ENCODE data around the gene PADI2.

PADI2 gene

GRCh38 chr1:17119076-17119772 is at the start of gene PADI2:
Gene PADI2 (minus strand): TSS chr1:17119451. CDS start chr1:17119371, 80 bp downstream.
- peak; percentile 24 for DNase-seq (ENCODE audit: low spot score)

DNA sequence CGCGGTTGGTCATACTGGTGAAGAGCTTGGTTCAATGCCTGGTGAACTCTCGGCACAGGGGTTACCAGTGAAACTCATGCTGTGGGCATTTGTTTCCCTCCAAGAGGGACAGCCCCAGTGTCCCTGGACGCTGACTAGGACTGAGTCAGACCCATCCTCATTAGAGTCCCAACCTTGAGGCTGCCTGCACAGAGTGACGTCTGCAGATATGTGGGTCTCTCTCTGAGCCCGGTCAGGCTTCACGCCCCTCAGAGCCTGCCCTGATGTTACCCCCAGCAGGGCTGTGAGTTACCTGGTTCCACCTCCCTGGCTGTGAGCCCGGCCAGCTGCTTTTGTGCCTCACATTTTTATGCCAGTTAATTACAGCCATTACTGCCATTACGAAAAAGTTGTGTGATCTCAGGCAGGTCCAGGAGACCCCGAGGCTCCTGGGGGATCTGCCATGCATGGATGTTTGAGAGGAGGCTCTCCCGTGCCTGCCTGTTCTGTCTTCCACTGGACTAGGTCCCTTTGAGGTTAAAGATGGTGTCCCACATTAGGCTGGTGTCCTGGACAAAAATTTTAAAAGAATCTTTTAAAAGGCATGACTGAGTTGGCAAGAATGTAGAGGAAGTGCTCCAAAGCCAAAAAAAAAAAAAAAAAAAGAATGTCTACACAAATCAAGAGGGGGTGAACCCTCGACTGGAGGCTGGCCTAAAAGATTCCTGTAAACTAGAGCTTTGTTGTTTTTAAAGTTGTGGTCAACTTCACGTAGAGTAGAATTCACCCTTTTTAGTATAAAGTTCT is 49.0 kb upstream of the PADI2 start:
- DNase-seq (ENCODE audit: low spot score) = no peak

GRCh38 chr1:17167786-17168090 is 48.5 kb upstream of the PADI2 start:
- no peak for DNase-seq (ENCODE audit: low spot score)

DNA sequence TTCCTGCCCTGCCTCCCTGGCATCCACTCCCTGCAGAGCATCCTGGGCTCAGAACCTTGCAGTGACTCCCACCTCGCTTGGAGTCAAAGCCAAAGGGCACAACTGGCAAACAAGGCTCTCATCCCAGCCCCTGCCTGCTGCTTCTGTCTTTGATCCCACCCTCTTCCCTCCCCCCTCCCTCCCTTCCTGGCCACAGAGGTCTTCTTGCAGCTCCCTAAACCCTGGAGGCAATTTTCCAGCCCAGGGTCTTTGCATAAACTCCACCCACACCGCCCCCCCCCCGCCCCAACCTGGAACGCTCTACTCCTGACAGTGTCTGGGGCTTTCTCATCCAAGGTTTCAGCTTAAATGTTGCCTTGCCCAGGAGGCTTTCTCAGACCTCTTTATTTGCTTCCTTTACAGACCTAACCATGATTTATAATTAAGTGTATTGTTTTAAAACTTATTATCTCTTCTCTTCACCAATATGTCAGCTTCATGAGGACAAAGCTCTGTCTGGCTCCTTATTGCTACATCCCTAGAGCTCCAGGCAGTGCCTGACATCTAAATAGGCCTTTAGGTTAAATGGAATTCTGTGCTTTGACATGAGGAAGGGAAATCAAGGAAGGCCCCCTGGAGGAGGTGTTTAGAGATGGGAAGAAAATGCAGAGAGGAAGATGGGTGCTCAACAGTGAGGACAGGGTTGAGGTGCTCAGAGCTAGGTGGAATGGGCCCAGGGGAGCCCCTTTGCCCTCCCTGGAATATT is 48.0 kb upstream of the PADI2 start:
- DNase-seq (ENCODE audit: low spot score) = no peak

DNA sequence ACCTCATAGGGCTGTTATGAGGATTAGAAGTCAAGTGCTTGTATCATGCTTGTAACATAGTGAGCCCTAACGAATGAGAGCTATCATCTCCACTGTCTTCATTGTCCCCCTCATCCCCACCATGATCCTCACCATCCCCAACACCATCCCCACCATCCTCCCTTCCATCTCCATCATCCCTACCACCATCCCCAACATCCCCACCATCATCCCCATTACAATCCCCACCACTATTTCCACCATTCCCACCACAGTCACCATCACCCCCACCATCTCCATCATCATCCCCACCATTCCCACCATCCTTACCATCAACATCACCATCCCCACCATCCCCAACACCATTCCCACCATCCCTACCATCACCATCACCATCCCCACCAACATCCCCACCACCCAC is 46.6 kb upstream of the PADI2 start:
- DNase-seq (ENCODE audit: low spot score) = no peak

DNA sequence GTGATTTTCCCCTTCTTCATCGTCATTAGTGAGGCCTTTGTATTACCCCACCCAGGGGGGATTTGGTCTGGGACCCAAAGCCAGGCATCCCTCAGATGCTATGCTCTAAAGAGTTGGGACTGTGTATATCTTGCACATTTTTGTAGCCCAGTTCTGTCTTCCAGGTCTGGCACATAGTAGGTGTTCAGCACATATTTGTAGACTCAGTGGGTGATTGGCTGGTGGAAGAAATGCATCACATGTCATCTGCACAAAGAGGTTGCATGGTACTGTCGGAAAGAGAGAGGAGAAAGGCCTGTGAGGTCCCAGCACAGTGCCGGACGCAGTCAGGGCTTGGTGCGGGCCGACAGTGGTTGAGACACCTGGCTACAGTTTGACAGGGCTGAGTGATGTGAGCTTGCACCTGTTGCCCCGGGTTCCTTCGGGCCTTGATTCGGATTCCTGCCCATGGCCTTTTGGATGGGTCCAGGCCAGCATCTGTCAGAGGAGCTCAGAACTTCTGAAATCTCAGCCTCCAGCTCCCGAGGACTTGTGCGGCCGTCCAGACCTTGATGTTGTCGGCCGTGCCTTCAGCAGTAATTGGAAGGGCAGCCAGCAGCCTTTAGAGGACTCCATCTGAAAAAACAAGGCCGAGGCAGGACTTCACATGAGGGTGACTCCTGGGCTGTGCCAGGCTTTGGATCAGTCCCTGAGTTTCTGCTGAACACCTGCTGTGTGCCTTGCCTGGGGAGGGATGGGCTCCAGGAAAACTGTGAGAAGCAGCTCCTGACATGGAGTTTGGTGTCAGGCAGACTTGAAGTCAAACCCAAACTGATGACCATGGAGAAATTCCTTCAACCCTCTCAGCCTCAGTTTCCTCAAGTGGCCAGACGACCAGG is 44.8 kb upstream of the PADI2 start:
- DNase-seq (ENCODE audit: low spot score) = no peak

- no peak for DNase-seq (ENCODE audit: low spot score)
These were observed 44.1 kb upstream of the PADI2 start for GRCh38 chr1:17163371-17163770.

- DNase-seq (ENCODE audit: low spot score) = no peak
These were observed 43.7 kb upstream of the PADI2 start for GRCh38 chr1:17162941-17163340.

DNA sequence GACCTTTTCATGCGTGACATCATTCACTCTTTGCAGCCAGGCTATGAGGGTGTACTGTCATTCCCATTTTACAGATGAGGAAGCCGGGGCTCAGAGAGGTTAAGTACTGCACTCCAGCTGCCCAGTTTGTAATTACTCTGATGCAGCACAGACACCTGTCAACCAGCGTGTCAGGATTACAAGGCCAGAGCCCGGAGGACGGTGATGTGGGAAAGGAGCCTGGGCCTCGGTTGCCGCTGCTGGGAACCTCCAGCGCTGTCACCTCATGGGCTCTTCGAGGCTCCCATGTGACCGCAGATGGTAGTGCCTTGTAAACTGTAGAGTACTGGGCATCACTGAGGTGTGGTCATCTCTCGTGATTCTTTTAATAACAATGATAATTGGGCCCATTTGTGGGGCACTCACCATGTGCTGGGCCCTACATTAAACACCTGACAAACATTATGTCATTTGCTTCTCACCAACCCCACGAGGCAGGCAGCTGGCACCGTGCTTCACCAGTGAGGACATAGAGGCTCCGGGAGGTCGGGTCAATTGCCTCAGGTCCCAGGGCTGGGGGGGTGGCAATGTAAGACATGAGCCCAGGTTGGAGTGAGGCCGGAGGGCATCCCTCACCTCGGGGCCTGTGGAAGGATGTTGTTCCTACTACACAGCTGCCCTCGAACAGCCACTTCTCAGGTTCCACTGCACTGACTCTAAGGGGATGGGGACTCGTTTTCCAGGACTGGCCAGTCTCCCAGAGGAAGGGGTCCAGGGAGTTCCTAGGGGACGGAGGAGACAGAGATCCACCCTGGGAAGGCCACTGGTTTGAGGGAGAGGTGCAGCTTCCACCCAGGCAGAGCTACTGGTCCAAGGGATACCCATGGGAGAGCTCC is 42.9 kb upstream of the PADI2 start:
- DNase-seq (ENCODE audit: low spot score) = no peak

- DNase-seq (ENCODE audit: low spot score) = no peak
These were observed 42.0 kb upstream of the PADI2 start for GRCh38 chr1:17161137-17161740.

DNA sequence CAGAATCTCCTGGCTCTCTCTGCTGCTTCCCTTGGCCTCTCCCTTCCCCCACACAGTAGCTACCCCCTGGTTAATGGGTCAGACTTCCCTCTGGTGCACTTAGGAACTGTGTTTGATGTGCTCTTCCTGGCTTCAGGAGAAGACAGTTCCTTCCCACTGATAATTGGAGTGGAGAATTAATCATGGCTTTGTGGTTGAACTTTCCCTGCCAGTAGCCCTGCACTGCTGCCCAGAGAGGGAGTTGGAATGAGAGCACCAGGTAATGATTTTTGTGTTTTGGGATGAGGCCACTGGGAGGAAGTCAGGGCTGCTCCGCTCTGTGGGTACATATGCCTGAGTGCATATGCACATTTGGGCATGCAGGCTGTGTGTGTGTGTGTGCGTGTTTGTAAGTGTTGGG is 39.7 kb upstream of the PADI2 start:
- no peak for DNase-seq (ENCODE audit: low spot score)

DNA sequence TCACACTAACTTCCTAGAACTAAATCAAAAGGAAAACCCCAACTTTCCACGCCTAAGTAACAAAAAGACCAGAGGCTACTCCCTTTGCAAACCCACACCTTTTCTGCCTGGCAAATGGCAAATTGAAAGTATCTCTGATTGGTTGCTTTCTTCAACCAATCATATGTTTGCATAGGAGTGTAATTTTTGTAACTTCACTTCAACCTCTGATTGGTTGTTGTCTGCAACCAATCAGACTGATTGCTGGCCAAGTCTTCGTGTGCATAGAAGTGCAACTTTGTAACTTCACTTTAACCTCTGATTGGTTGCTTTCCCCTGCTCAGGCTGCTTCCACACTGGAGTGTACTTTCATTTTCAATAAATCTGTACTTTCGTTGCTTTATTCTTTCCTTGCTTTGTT is 36.9 kb upstream of the PADI2 start:
- no peak for DNase-seq (ENCODE audit: low spot score)

DNA sequence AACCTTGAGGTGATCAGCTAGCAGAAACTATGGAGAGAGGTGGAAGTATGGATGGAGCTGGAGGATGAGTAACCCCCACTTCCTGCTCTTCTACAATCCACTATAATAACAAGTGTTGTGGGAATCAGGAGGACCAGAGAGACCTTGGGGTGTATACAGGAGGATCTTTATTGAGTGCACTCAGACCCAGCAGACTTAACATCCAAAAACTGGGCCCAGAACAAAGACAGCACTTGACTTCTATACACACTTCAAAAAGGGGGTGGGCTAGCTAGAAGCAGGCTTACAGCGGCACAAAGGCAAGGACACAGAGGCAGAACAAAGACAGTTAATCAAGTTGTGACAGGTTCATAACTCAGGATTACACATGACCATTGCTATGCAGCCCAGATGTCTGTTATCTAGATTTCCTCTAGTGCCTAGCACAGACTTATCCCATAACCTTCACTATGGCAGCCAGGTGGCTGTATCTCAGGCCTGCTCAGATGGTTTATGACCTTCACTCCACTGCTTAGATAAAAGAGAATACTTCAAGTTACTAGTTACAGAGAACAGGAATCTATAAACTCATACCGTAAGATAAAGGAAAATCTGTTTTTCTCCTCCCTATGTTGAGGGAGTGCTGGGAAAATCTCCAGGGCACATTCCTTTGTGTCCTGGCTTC is 36.1 kb upstream of the PADI2 start:
- no peak for DNase-seq (ENCODE audit: low spot score)

GRCh38 chr1:17149771-17150170 is 30.5 kb upstream of the PADI2 start:
- DNase-seq (ENCODE audit: low spot score) = no peak

- DNase-seq (ENCODE audit: low spot score) = no peak
These were observed 29.8 kb upstream of the PADI2 start for GRCh38 chr1:17148950-17149608.

- DNase-seq (ENCODE audit: low spot score) = no peak
These were observed 26.4 kb upstream of the PADI2 start for GRCh38 chr1:17145648-17146047.

GRCh38 chr1:17143760-17144159 is 24.5 kb upstream of the PADI2 start:
- no peak for DNase-seq (ENCODE audit: low spot score)

DNA sequence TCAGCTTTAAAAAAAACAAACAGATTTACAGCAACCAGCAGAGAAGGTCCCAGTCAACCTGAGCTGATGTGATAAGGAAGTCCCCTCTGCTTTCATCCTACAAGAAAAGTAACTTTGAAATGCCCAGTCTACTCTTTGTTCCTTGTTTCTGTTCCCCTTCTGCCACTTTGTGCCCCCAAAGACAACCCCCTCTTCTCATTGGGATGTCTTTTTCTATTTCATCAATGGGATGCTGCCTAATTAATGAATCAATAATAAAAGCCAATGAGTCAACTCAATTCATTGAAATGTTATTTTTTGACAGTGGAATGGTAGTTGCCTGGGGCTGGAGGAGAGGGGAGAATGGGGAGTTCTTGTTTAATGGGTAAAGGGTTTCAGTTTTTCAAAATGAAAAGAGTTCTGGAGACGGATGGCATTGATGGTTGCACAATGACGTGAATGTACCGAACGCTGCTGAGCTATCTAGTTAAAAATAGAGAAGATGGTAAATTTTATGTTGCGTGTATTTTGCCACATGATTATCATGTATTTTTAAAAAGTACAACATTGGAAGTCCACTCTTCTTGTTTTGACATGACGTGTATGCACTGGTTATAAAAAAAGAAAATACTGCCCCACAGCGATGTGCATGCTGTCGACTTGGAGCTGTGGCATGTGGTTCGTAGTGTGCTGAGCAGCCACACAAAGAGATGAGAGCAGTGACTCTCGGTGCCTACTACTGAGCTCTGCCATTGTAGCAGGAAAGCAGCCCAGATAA is 22.4 kb upstream of the PADI2 start:
- DNase-seq (ENCODE audit: low spot score) = no peak

- DNase-seq (ENCODE audit: low spot score) = no peak
These were observed 21.0 kb upstream of the PADI2 start for GRCh38 chr1:17140279-17140678.

All from hematopoietic multipotent progenitor cell treated with erythropoietin and hydrocortisone succinate and interleukin-3 and kit ligand, for 15 days (in vitro differentiated cells).